Effector CD8-positive, alpha-beta T cell (primary cell): ENCODE results near the gene SENP8.
"Not testable (repeated sequence)": the region's sequence is repeated elsewhere in the genome, so short reads cannot be mapped to it uniquely, and the experiment has no call there.

Experiments used
- DNase-seq: peaks from one replicate; lab custom pipeline; 2025; lab: John Stamatoyannopoulos, UW

The SENP8 gene

DNA sequence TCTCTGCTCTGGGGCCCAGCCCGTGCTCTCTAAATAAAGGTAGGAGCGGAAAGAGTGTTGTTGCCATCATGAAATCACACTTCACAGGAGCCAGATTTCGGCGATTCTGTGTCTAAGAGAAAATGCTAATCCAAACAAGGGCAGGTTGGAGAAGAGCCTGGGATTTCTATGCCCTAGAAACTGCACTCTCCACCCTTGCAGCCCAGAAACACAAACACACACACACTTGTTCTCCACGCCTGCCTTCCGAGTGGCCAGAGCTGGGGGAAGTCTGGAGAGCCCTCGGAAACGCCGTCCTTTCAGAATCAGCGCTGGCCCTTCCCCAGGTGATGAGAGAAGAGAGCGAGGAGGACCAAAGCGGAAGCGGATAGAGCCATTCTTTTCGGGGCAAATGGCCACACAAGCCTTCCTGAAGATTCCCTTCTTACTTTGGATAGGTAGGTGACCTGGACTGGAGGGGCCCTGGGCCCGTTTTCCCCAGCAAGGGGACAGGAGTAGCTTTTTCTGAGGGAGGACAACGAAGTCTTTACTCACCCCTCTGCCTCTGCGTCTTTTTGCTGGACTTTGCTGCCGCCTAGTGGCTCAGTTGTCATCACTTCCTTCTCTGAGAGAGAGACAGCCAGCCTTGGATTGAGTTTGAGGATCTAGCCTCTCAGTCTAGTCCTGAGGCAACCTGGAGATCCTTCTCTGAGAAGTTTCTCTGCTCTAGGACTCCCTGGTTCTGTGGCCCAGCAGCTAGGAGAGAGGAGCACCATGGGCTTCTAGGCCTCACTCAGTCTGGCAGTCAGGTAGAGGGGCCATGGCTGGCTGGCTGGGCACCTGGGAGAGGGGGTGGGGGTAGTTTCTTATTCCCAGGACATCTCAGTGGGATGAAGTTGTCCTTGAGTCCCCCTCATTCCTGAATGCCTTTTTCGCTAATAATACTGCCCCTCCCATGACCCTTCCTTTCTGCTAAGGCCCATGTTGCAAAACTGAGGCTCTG is 37.7 kb downstream of the SENP8 start:
- DNase-seq: peak; percentile 70

DNA sequence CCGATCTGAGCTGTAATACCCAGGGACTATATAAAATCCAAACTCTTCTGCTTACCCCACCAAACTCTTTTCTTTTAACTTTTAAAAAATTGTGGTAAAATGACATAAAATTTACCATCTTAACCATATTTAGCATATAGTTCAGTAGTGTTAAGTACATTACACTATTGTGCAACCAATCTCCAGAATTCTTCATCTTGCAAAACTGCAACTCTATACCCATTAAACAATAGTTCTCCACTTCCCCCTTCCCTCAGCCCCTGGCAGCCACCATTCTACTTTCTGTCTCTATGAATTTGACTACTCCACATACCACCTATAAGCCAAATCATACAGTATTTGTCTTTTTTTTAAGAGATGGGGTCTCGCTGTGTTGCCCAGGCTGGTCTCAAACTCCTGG is 38.7 kb downstream of the SENP8 start:
- DNase-seq: no peak

DNA sequence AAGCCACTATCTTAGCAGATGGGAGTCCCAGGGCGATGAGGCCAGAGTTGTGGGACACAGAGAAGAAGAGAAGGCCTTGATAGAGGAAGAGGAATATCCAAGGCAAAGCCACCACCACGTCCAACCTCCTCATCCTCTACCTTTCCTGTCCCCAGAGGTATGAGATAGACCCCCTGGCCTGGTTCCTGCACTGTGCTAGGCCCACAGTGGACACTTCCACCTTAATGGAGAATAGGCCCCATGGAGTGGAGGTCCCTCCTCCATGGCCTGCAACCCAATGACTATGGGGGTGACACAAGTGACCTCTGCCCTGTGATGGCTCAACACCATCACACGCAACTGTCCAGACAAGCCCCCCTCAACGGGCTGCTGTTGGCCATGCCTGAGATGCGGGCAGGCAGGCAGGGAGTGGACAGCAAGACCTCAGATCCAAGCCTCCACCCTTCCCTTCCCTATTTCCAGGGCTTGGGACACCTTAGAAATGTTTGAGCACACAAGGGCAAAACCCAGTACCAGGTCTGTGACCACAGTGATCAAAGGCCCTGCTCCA is 42.6 kb downstream of the SENP8 start:
- no peak for DNase-seq

DNA sequence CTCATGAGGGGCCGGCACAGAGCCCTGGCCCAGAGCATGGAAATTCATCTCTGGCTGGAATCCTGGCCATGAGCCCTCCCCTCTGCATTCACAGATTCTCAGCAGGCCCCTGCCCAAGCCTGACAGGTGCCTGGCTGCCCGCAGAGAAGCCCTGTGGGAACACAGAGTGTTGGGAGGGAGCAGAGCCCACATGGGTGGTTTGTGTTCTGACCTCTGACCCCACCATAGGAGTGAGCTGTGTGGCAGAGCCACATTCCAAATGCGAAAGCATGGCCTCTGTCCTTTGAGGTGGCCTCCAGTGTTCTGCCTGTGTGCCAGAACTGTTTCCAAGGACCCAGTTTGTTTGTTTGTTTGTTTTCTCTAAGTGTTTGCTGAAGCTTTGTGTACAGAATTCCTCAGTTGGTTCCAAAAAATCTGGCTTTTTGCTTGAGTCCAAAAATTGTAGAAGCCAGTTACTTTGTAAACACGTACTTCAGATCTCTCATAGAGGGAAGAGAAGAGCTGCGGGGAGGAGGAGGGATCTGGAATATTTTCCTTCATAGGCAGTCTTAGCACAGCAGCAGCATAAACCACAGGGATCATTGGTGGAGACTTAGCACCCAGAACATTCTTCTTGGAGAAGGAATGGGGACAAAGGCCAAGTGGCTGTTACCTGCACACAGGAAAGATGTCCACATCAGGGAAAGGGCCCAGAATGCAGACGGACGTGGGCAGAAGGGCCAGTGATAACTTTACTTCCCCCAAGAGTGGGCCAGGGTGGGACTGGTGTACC is 43.3 kb downstream of the SENP8 start:
- DNase-seq: no peak

DNA sequence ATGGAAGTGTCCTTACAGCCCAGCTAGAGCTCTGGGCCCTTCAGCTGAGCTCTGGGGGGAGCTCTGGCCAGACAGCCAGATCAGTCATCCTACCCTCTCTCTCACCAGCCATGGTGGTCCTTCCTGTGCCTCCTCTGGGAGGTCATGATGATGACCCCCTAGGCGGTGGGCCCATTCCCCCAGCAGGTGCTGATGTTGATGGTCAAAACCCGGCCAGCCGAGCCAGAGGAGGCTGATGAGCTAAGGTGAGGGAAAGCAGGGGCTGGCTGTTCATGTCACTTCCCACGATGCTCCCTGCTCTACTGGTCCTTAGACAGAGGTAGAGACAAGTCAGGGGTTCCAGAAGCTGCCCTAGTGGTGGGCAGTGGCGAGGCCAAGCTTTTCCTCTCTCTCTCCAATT is 44.4 kb downstream of the SENP8 start:
- DNase-seq: no peak

DNA sequence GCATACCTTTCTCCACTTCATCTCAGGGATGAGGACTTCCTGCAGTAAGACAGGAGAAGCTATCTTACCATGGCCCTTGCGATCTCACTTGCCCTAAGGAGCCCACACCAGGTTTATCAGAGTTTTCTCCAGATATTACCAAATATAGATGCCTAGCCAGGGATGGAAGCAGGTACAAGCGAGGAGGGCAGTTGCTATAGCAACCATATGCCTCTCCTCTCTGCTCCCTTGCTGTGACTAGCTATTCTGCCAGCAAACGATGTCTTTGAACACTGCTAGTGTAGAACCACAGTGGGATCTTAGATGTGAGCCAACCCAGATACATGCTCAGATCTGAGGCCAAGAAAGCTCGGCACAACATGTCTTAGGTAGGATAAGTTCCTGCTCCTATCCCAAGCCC is 45.5 kb downstream of the SENP8 start:
- no peak for DNase-seq

DNA sequence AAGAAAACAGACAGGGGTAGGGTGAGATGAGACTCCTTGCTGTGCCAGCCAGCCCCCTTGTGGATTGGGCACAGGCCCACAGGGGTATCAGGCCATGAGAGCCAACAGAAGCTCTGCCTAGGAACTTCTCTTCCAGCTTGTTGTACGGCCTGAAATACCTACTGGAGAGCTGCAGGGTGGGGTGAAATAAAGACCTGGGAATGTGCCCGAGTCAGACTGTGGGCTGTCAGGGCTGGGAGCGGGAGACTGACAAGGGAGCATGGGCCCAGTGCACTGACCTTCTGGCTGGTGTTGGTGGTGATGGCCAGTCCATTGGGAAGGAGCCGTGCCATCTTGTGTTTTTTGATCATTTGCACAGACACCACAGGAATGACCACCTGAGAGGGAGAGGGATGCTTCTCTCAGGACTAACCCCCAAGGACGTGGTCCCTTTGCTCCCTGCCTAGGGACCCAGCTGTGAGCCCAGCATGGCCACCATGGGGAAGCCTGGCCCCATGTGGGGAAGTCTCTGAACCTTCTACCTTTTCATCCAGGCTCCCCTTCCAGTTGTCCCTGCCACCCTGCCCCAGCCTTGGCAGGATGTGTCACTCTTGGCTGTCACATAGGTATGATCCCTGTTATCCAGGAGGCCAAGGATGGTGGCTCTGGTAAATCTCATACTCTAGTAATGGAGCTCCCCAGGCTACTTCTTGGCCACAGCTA is 48.7 kb downstream of the SENP8 start:
- no peak for DNase-seq

DNA sequence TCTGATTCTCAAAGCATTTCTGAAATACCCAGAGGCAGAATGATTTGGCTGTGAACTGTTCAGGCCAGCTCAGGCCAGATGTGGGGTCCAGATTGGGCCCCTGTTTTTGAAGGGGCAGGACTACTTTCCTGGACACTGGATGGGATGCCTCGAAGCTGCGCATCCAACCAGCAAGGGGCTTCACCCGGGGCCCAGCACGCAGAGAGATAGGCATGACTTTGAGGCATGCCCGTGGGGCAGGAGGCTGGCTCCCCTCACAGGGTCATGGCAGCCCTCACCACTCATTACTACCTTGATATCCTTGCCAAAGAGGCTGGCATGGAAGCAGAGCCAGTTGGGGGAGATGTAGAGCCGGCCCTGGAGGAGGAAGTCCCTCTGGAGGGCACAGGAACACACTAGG is 49.2 kb downstream of the SENP8 start:
- DNase-seq: no peak

DNA sequence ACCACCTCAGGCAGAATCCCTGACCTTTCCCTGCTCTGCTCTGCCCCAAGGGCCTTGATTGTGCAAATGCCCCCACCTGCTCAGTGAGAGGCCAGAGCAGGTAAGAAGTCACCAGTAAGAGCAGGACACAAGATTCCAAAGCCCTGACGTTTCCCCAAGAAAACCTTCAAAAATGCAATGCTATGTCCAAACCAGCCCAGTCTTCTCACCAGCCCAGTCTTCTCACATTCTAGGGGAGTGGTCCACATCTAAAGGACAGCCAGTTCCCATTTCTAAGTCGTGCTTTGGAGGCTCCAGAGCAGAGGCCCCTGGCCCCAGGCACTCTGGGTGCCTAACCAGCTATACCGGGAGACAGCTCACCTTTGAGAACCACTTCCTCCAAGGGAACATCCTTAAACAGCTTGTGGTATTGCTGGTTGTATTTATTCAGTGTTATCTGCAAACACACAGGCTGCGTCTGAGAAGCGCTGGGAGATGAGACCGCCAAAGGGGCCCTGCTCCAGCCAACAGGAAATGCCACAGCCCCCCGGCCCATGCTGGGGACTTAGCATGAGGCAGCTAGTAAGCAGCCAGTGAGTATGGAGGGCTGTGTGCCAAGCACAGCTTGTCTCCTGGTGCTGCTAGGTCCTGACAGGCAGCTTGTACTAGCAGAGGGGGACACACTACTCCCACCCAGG is 50.1 kb downstream of the SENP8 start:
- DNase-seq: no peak

DNA sequence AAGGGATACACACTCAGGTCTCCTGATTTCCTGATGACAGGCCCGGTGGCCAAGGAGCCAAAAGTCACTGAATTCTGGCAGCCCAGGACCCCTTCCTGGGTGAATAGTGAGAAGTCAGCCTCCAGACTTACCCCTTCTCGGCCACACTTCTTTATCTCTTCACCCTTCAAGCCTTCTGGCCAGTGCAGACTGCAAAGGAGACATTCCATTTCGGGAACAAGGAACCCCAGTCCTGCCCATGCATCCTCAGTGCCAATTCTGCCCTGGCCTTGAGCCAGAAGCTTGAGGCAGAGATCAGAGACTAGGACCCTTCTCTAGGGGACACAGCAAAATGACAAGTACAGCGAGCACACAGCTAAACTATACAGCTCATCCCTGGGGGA is 50.6 kb downstream of the SENP8 start:
- no peak for DNase-seq

DNA sequence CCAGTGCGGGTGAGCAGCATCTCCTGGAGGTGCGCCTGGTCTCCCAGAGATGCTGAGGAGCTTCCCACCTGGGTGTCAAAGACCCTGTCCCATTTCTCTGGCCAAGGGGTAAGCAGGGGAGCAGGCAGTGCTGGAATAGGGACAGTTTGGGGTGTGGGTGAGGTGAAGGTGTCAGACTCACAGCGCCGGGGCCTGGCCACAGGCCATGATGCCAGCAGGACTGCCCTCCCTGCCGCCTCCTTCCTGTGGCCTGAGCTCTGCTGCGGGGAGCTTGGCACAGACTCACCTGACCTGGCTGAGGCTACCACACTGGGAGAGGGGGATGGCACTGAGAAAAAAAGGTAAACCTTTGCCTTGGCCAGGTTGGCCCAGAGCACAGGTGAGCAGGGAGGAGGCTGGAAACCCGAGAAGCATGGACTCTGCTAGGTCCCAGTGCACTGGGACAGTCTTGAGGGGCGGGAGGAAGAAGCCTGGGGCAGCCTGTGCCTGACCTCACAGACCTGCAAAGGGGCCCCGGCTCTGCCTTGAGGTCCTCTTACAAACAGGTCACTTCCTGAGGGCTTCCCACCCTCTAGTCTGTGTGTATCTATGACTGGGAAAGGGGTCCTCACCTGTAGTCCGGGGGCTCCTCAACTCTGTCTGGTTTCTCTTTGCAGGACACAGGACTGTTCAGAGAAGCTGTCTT is 51.2 kb downstream of the SENP8 start:
- no peak for DNase-seq

DNA sequence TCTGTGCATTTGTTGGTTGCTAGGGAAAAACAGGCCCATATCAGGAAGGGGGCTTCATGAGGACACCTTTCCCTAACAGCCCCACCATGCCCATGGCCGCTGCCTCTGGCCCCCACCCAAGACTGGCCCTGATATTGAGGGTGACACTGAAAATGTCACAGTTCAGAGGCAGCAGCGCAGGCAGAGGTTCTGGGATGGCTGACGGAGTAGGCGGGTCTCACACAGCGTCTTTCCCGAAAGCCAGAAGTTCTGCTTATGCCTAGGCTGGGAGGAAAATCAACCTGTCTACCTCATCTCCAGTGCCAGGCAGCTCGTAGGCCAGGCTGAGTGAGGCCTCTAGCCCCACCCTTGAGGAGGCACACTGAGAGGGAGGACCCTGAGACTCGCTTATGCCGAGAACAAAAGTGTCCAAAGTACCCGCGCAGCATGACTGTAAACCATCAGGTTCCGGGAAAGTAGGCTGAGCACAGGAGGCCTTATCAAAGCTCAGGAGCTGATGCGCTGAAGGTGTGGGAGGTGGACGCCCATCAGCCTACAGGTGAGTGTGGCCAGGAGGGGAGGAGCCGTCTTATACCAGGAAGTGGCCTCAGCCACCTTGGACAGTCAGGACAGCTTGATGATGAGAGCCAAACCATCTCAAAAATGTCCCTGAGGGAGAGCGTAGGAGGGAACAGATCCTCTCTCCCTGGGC is 51.9 kb downstream of the SENP8 start:
- no peak for DNase-seq

DNA sequence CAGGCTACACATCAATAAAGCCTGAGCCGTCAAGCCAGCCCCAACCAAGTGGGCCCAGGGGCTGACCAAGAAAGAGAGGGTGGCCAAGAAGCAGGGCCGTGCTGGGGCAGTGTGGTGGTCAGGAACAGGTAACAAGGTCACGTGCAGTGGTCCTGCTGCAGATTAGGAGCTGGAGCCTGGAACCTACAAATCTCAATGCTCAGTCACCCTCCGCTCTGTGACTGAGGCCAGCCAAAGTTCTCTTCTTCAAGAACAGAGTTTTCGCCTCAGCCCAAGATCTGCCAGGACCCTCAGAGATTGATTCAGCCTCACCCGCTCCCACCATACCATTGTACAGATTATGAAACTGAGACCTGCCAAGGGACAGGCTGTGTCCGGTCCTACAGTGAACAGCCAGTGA is 52.5 kb downstream of the SENP8 start:
- DNase-seq: no peak

DNA sequence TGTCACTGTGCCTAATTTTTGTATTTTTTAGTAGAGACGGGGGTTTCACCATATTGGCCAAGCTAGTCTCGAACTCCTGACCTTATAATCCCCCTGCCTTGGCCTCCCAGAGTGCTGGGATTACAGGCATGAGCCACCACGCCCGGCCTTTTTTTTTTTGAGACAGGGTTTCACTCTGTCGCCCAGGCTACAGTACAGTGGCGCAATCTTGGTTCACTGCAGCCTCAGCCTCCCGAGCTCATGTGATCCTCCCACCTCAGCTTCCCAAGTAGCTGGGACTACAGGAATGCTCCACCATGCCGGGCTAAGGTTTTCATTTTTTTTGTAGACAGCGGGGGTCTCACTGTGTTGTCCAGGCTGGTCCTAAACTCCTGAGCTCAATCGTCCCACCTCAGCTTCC is 53.8 kb downstream of the SENP8 start:
- not testable (repeated sequence) for DNase-seq

DNA sequence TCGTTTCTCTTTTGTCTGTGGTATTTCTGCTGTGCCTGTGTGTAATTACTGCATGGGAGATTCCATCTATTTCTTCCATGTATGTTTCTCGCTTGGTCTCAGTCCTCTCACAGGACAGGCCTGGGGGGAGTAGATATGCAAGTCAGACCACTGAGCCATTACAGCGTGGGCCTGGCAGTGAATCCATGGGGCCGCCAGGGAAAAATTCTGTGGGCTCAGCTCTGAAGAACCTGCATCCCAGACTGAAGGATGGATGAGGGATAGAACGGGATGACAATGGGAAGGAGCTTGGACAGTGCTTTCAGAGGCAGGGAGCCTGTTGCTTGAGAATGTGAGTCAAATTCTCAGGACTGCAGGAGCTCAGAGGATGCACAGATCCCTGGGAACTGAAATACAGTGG is 54.6 kb downstream of the SENP8 start:
- no peak for DNase-seq

DNA sequence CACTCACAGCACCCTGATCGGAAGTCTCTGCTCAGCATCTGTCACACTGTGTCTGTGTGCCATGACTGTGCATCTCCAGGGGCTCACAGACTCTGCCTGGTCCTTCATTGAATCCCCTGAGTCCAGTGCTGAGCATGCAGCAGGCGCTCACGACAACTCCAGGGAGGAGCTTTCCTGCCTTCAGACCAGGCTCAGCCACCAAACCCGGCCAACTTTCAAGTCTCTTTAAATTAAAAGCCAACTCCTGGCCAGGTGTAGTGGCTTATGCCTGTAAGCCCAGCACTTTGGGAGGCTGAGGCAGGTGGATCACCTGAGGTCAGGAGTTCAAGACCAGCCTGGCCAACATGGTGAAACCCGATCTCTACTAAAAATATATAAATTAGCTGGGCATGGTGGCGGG is 55.2 kb downstream of the SENP8 start:
- no peak for DNase-seq

DNA sequence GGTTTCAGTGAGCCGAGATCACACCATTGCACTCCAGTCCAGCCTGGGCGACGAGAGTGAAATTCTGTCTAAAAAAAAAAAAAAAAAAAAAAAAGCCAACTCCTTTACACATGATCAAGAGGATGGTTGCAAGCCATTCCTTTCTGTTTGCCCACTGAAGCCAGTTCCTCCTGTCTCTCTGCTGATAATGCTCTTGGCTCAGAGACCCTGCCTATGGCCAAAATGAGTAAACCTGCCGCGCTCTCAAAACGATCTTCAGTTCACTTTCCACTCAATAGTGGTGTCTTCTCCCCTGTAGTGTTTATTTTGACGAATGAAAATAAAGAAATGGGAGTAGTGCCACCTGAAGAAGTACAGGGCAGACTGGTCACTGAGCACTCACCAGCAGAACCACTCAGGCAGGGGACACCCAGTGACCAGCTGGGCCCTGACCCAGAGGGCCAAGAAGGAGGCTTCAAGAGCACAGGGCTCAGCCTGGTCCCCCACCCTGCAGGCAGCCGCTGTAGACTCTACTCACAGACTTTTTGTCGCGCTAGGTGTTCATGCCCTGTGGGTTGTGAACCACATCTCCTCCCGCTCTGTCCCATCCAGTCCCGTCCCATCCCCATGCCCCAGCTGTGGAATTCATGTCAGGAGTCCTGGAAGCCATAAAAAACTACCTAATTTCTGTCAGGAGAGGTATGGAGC is 55.8 kb downstream of the SENP8 start:
- DNase-seq: no peak

DNA sequence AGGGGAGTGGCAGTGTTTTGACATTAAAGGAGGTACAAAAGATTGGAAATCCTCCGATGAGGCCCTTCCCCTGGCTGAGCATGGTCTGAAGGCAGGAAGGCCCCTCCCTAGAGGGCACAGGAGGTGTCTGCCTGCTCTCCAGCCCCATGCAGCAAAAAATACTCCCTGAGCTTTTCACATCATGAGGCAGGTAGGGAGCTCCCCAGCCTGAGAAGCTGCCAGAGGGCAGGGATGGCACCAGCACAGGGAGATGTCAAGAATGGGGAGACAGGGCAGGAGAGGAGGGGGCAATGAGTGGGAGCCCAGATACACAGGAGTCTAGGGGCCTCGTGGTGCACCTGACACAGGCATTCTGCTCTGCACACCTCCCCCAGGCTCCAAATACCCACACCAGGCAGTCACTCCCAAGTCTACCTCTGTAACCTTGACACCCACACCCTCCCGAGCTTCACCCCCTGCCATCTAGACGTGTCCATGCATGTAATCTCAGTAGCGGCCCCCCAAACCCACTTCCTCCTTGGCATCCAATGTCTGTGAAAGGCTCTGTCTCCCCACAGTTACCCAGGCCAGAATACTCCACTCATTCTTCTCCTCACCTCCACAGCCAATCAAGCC is 56.5 kb downstream of the SENP8 start:
- DNase-seq: no peak
